HG03045 (cell line): ENCODE results near the gene MFSD6.
"Not testable (repeated sequence)": the region's sequence is repeated elsewhere in the genome, so short reads cannot be mapped to it uniquely, and the experiment has no call there.

Experiments
- ATAC-seq: cut with Tn5 transposase; IDR thresholded peaks from one replicate; pipeline ENCODE4 v1.9.1; 2021; ENCODE audit warnings: mild to moderate bottlenecking, moderate library complexity; ENCODE audit not compliant: unreplicated experiment

Gene MFSD6

DNA sequence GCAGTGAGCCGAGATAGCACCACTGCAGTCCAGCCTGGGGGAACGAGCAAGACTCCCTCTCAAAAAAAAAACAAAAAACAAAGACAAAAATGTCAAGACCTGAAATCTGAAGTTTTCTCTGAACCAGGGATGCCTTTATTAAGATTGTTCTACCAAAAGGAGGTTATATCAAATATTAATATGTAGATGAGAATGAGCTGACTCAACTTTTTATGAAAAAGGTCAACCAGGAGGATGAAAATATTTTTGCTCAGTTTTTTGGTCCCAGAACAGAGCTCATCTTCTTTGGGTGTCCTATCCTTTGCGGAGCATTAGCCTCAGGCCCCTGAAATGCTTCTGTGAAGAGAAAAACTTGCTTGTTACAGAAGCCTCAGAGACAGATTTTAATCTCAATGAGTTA, 82.3 kb downstream of the MFSD6 start:
- ATAC-seq = no peak

DNA sequence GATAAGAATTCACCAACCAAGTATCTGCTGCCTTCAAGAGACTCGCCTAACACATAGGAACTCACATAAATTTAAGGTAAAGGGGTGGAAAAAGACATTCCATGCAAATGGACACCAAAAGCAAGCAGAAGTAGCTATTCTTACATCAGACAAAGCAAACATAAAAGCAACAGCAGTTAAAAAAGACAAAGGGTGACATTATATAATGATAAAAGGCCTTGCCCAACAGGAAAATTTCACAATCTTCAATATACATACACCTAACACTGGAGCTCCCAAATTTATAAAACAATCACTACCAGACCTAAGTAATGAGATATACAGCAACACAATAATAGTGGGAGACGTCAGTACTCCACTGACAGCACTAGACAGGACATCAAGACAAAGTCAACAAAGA, 84.9 kb downstream of the MFSD6 start:
- ATAC-seq = no peak

DNA sequence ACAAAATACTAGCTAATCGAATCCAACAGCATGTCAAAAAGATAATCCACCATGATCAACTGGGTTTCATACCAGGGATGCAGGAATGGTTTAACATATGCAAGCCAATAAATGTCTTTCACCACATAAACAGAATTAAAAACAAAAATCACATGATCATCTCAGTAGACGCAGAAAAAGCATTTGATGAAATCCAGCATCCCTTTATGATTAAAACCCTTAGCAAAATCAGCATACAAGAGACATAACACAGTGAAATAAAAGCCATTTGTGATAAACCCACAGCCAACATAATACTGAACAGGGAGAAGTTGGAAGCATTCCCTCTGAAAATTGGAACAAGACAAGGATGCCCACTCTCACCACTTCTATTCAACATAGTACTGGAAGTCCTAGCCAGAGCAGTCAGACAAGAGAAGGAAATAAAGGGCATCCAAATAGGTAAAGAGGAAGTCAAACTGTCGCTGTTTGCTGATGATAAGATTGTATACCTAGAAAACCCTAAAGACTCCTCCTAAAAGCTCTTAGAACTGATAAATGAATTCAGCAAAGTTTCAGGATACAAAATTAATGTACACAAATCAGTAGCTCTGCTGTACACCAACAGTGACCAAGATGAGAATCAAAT, 86.6 kb downstream of the MFSD6 start:
- ATAC-seq = not testable (repeated sequence)

DNA sequence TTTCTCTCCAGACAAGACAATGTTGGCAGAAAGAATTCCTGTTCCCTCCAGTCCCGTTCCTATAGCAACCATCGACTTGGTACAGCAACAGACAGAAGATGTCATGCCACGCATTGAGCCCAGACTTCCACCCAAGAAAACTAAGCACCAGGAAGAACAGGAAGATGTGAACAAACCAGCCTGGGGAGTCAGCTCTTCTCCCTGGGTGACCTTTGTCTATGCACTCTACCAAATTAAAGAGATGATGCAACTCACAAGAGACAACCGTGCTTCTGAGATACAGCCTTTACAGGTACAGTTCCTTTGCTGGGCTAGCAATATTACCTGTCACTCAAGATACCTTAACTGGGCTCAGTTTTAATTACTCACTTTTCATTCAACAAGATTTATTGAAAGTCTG, 89.3 kb downstream of the MFSD6 start:
- no peak for ATAC-seq

DNA sequence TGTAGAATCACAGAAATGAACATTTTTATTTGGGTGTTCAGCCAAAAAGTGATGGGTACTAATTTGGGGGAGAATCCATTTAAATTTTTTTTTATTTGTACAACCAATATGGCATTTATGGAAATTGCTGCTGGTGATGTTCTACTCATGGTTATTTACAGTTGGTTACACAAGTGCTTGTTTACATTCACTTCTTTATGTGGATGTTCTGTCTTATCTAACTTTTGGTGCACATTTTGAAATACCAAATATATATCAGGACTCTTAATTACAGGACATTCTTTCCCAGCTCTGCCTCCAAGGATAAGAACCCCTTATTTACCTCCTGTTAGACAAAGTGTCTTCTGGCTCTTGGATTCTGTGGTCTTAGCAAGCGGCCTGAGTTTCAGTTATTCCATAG, 91.1 kb downstream of the MFSD6 start:
- no peak for ATAC-seq

DNA sequence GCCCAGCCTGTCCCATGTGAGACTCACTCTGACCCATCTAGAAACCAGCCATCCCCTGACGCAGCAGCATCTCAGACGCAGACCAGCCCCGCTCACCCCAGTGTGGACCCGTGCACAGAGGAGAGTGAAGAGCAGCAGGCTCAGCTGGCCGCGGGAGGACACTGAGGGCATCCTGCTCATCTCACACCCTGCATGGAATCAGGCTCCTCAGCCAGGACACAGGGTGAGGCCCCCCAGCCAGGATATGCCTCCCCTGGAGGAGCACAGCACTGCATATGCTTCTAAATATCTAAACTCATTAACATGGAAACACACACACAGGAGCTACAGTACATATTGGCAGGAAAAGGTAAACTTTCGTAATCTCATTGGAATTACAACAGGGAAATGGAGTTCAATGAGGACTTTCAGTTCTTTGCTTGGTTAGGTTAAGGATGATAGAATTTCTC, 91.9 kb downstream of the MFSD6 start:
- ATAC-seq = no peak

DNA sequence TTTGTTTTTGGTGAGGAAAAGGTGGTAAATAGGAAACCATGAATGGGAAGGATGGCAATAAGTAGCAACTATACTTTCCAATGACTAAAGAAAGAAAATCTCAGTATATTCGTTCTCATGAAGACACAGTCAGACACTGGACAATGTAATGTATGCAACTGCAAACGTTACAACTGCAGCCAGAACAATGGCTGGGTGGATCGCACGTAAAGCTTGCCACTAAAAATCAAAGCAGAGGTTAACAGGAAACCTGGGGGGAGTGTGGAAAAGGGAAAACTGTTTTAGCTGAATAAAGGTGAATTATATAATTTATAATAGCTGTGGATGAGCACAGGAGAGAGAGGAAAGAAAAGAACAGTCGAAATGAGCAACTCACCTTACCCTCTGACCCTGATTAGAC, 93.1 kb downstream of the MFSD6 start:
- ATAC-seq = no peak

DNA sequence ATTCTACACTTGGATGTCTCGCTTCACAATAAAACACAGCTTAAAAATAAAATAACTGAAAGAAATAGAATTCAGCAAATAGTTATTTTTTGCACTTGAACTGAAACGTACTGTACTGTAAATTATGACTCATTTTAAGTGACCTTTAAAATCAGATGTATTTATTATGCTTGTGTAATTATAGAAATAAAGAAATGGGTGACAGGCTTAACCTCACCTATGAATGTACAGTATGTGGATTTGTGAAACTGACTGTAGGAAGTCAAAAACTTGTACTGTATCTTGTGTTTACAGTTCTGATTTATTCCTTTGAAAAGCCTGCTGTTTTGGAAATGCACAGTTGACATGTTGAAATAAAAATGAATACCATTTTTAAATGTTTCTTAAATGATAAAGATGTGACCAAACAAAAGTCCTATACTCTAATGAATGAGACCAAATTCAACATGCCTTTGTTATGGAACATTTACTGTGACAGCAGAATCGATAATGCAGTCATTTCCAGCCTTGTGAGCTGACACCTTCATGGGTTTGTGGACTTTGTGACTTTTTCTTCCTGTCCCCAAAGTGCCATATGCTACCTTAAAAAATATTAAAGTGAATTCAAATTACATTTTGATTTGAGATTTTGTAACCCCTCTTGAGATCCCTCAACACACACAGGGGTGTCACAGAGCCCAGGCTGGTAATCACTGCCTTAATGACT, 93.7 kb downstream of the MFSD6 start:
- ATAC-seq = no peak

DNA sequence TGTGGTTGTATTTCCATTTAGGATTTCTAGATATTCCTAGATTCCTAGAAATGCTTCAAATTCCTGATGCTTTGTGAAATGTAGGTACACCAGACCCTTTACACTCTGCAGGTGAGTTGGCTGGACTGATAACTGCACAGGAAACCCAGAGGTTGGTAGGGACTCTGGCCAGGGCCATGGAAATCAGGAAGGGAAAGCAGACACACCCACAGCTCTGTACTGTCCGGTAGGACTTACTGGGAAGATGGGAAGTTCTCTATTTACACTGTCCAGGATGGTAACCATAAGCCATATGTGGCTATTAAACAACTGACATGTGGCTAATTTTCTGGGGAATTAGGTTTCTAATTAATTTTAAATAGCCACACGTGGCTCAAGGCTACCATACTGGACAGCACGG, 94.9 kb downstream of the MFSD6 start:
- no peak for ATAC-seq

DNA sequence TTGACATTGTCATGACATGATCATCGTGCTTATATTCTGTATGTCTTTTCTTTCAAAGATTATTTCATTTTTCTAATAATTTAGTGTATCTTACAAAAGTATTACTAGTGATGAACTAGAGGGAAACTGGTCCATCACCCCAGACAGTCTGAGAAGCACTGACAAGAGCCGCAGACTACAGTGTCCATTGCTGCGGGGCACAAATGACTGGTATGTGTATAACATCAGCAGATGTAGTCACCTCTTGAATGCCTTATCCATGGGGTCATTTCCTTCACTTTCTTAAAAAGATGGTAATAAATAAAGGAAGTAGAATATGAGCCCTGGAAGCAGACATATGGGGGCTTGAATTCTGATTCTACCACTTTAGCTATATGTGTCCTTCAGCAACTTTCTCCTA, 96.8 kb downstream of the MFSD6 start:
- ATAC-seq = no peak

DNA sequence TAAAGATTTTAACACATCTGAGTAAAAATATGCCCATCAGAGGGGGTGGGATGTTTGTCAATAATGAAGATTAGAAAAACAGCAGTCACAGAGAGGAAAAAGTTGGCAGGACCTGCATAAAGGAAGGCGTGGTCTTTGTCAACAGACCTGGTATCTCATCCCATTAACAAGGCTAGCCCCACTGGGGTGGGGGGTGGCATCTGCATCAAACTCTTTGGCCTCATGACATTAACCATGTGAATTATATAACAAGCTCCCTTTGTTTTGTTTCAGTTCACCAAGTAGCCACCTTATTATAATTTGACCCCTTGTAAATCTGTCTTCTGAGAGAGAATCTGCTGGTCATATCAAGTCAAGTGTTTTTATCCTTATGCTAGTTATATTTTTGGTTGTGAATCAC, 97.5 kb downstream of the MFSD6 start:
- no peak for ATAC-seq

DNA sequence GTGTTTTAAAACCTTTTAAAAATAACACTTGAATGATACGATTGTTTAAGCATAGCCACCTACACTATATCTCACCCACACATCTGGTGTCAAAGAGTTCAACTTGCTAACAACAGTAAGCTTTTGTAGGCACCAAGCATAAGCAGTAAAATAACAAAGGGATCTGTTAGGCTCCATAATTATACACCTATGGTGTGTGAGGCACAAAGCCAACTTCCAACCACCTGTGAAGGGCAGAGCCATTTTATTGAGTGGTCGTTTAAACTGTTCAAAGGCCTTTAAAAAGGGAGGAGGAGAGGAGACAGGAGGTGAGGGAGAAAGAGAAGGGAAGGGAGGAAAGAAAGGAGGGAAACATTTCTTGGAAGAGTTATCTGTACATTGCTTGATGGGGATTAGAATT, 98.5 kb downstream of the MFSD6 start:
- ATAC-seq = no peak

DNA sequence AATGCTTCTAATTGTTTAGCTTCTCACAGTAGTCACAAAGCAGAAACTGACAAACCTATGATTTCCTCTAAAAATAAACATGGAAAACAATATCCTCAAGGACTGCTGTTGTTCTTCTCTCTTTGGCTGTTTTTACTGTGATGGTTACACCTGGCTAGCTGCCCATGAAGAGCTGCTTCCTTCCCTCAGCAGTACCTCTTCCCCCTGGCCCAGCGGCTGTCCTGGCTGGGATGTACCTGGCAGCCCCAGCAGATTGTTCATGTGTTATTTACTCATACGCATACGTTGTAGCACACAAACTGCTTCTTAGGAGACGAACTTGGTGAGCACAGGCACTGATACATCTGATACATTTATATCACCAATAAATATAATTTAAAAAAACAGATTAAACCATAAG, 99.0 kb downstream of the MFSD6 start:
- ATAC-seq = no peak

DNA sequence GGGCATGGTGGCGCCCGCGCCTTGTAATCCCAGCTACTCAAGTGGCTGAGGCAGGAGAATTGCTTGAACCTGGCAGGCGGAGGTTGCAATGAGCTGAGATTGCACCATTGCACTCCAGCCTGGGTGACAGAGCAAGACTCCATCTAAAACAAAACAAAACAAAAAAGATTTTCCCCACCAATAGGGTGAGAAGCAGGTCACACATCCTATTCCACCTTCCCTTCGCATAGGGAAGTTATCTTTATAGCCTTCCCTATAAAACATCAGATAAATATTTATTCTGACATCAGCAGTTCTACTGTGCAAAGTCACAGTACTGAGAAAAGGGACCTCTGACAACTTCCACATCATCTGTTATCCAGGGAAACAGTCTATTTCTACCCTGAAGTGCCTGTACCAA, 101.7 kb downstream of the MFSD6 start:
- not testable (repeated sequence) for ATAC-seq

DNA sequence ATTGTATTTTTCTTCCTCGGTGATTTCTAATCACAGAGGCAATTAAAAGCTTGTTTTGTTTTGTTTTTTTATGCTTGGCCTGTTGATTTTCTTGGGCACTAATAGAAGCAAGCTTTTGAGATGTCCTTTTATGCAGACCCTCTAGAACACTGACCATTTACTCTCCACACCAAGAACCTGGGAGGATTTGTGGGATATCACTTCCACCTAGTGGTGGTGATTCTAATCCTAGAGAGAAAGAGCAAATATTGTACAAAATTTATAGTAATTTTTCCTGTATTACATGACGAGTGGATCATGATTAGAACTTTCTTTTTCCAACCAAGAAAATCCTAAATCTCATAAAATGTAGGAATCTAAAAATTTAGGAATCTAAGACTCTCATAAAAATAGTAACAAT, 102.9 kb downstream of the MFSD6 start:
- no peak for ATAC-seq

DNA sequence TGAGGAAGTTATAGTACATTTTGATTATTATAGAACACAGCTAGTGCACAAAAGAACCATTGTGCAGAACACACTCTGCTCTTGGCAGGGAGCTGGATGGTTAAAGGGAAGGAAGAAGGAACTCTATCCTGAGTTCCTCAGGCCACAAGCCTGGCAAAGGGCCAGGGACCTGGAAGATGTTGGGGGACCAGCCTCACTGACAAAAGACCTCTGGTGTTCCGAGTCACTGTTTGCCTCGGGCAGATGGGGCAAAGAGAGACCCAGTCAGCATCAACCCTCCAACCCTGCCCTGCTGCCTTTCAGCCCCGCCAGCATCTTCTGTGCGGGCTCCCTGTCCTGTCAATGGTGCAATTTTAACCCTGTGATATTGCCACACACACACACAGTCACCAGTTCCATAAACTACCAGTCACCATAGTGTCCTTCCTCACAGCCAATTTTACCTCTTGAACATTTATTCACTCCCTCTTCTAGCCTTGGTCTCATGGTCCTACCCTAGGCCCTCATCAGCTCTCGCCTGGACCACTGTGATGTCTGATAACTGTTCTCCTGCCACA, 104.5 kb downstream of the MFSD6 start:
- ATAC-seq = no peak

DNA sequence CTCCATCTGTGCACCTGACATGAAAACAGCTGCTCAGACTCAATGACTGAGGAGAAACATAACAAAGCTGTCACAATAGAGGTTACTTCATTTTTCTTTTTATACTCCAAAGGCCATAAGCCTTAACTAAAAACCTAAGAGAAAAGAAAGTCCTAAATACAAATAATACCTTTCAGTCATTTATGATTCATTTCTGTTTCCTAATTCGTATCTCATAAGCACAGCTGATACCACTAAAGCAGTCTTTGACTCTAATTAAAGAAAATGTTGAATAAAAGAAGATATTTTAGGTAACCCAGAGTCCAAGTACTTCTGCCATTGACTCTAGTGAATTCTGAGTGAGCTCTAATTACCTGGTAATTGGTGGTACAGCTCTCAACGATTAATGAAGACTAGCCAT, 105.7 kb downstream of the MFSD6 start:
- no peak for ATAC-seq

DNA sequence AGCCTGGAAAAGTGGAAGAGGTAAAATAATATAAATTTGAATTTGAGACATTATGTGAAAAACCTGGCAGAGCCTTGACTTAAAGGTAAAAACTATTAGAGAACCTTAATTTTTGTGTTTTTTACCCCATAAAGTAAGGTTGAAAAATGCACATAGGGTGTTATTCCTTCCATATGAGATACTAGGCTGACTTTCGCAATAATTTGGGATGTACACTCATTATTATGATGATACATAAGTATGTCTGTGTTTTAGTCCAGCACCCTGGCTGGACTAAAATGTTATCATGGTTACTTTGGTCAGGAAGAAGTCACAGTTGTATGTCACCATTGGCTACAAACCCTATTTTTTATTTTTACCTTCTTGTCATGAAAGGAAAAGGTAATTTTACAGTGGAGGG, 106.5 kb downstream of the MFSD6 start:
- ATAC-seq = no peak

DNA sequence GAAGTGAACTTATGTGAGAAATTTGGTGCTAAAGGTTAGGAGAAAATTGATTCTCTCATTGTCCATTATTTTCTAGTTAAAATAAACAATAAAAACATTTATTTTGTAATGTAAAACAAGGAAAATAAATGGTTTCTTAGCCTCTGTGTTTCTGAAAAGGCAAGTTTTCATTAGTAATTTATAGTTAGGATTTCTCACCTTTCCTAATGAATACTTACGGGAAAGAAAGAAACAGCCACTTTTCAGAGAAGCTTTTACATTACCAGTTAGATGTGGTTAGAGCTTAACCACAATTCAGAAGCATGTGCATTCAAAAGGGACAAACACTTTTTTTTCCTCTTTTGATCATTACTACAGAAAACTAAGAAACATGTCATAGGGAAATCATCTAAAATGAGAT, 107.5 kb downstream of the MFSD6 start:
- ATAC-seq = no peak

DNA sequence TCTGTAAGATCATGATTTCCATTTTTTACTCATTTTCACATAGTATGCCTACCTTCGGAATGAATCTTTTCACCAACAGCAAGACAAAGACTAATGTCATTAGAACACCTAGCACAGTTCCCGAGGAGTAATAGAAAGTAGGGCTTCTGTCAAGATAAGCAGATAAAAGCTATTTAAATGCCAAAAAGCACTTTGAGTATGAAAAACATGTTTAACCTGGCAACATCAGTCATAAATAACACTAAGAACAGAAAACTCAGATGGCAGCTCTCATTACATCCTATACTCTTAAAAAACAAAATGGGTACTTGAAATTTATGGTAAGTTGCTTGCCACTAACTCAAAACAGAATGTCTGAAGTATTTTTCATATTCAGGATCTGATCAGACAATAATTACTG, 109.3 kb downstream of the MFSD6 start:
- ATAC-seq = no peak

DNA sequence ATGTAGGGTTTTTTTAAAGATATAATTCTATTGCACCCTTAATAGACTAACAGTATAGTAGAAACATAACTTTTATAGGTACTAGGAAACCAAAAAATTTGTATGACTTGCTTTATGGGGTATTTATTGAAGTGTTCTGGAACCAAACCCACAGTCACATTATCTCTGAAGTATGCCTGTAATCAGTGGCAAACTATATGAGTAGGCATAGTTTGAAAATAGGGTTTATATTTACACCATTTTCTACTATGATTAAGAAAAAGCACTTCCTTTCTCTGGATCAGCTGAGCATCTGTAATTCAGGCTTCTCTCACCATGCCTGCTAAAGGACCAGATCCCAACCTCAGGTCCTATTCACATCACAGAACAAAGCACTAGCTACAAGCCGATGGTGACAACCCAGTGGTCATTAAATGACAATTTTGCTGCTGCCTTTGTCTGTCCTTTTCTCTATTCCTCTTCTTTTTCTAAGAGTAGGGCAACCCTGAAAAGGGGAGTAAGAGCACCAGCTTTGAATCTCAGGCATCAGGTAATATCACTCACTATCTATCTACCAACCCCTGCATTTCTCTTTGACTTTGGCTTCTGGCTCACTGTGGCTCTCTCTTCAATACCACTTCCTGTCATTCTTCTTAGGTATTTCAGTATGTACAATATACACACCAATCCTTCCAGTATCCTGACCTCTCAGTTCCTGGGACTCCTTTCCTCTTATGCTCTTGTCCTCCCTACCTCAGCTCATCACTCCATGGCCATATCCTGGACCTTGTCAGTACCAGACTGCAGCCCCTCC, 112.0 kb downstream of the MFSD6 start:
- ATAC-seq = no peak

DNA sequence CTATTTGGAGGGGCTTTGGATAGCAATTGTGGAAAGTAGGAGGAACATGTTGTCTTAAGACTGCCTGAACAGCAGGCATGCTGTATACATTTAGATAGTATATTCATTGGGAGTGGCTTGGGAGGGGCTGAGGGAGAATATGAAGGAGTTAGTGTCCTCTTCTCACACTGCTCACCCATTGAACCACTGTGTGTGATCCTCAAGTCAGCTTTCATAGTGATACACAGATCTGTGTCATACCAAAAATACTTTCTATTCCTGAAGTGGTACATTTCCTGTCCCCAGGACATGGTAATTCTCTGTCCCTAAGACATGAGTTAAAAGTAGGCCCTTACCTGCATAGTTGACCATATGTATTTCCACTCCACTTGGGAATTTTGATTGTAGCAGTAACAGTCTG, 116.8 kb downstream of the MFSD6 start:
- ATAC-seq = no peak
